Measurements from ENCODE around the gene JPH4.

JPH4 gene

DNA sequence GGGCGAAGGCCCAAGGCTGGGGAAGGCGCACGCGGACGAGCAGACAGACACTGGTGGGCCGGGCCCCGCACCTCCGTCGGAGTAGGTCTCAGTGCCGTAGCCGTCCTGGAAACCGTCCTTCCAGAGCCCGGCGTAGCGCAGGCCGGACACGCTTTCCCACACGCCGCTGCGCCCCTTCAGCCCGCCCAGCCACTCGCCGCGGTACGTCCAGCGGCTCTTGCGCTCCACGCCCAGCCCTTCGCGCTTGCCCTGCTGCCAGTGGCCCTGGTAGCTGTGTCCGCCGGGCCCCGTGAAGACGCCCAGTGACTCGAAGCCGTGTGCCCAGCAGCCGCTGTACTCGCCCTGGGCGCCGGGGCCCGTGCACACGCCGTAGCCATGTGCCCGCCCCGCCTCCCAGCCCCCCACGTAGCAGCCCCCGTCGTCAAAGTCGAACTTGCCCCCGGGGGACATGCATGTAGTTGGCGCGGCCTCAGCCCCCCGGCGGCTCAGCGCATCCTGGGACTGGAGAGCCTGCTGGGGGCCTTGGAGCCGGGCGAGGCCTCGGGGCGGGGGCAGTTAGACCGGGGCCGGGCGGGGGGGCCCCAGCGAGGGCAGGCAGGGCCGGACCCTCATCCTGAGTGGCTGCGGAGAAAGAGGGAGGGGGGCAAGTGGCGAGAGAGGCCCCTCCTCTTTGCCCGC, 1.4 kb downstream of the JPH4 start:
- H3K27me3 ChIP-seq (ENCODE audit: insufficient read depth, low read length), result no peaks in the 10 kb centered on the region; the same call in 1 of the 2 replicates
- no peak overlapping the region for H2AFZ ChIP-seq (ENCODE audit: low read length)
- no peaks in the 10 kb centered on the region for H3K4me1 ChIP-seq (ENCODE audit: insufficient read depth, low read length, severe bottlenecking)
- no peak overlapping the region for H3K9ac ChIP-seq (ENCODE audit: low read length)
- H3K36me3 ChIP-seq (ENCODE audit: insufficient read depth, low read length), result no peaks in the 10 kb centered on the region
- H4K20me1 ChIP-seq (ENCODE audit: insufficient read depth, low read length), result no peaks in the 10 kb centered on the region
- no peaks in the 10 kb centered on the region for H3F3A ChIP-seq (ENCODE audit: insufficient read depth, low read length)
- no peak overlapping the region for H3K4me2 ChIP-seq (ENCODE audit: low read length)
- no peaks in the 10 kb centered on the region for H3K79me2 ChIP-seq (ENCODE audit: insufficient read depth, low read length)
- H3K9me3 ChIP-seq (ENCODE audit: low read length), result no peaks in the 10 kb centered on the region
- no peaks in the 10 kb centered on the region for H3K9me2 ChIP-seq (ENCODE audit: low read depth, low read length)
- TF ChIP-seq, protein P1, sequence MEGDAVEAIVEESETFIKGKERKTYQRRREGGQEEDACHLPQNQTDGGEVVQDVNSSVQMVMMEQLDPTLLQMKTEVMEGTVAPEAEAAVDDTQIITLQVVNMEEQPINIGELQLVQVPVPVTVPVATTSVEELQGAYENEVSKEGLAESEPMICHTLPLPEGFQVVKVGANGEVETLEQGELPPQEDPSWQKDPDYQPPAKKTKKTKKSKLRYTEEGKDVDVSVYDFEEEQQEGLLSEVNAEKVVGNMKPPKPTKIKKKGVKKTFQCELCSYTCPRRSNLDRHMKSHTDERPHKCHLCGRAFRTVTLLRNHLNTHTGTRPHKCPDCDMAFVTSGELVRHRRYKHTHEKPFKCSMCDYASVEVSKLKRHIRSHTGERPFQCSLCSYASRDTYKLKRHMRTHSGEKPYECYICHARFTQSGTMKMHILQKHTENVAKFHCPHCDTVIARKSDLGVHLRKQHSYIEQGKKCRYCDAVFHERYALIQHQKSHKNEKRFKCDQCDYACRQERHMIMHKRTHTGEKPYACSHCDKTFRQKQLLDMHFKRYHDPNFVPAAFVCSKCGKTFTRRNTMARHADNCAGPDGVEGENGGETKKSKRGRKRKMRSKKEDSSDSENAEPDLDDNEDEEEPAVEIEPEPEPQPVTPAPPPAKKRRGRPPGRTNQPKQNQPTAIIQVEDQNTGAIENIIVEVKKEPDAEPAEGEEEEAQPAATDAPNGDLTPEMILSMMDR (IDR thresholded peaks at IDR 0.05; ENCODE audit: low read length), result no peak
- no peak for TF ChIP-seq EZH2 (IDR thresholded peaks at IDR 0.05; ENCODE audit: borderline replicate concordance, low read length)
- no peak overlapping the region for H3K4me3 ChIP-seq (ENCODE audit: low read depth, low read length, poor library complexity, severe bottlenecking)
- no peak overlapping the region for H3K27ac ChIP-seq (ENCODE audit: low read depth, low read length, poor library complexity, severe bottlenecking)

DNA sequence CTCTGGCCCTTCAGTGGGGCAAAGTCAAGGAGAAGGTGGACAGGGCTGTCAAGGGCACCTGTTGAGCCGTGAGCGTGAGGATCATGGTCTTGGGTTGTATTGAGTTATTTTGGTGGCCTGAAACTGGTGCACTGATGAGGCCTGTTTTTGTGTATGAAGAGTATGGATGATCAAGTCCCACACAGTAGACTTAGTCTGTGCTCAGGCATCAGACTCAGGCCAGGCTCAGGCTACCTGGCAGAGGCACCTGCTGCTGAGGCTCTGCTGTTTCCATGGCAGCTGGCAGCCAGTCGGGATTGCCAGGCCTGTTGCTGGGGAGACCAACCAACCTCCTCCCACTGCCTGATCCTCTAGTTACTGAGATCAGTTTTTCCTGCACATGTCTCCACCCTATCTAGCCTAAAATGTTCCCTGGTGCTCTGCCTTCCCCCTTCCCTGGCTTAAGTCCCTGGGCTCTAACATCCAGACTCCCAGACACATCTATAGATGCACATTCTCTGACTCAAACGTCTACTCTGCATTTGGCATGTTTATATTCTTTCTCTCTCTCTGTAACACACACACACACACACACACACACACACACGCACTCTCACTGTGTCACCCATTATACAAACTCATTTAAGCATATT, 5.1 kb downstream of the JPH4 start:
- no peak overlapping the region for H3K27ac ChIP-seq (ENCODE audit: low read depth, low read length, poor library complexity, severe bottlenecking)
- no peaks in the 10 kb centered on the region for H3F3A ChIP-seq (ENCODE audit: insufficient read depth, low read length)
- TF ChIP-seq, protein P1 (IDR thresholded peaks at IDR 0.05; ENCODE audit: low read length), result no peak
- no peak for TF ChIP-seq EZH2 (IDR thresholded peaks at IDR 0.05; ENCODE audit: borderline replicate concordance, low read length)
- H3K36me3 ChIP-seq (ENCODE audit: insufficient read depth, low read length), result no peaks in the 10 kb centered on the region
- H3K9ac ChIP-seq (ENCODE audit: low read length), result no peak overlapping the region
- H2AFZ ChIP-seq (ENCODE audit: low read length), result no peak overlapping the region
- H3K79me2 ChIP-seq (ENCODE audit: insufficient read depth, low read length), result no peaks in the 10 kb centered on the region
- no peak overlapping the region for H3K4me2 ChIP-seq (ENCODE audit: low read length)
- no peaks in the 10 kb centered on the region for H4K20me1 ChIP-seq (ENCODE audit: insufficient read depth, low read length)
- H3K4me3 ChIP-seq (ENCODE audit: low read depth, low read length, poor library complexity, severe bottlenecking), result no peak overlapping the region
- no peaks in the 10 kb centered on the region; the same call in 1 of the 2 replicates for H3K27me3 ChIP-seq (ENCODE audit: insufficient read depth, low read length)
- no peaks in the 10 kb centered on the region for H3K9me2 ChIP-seq (ENCODE audit: low read depth, low read length)
- H3K9me3 ChIP-seq (ENCODE audit: low read length), result no peaks in the 10 kb centered on the region
- peaks cover under 1% of the 10 kb centered on the region for H3K4me1 ChIP-seq (ENCODE audit: insufficient read depth, low read length, severe bottlenecking)

GRCh38 chr14:23572836-23573235, 5.8 kb downstream of the JPH4 start:
- H3K4me1 ChIP-seq (ENCODE audit: insufficient read depth, low read length, severe bottlenecking), result peaks cover 7% of the 10 kb centered on the region
- H3K36me3 ChIP-seq (ENCODE audit: insufficient read depth, low read length), result no peaks in the 10 kb centered on the region
- no peaks in the 10 kb centered on the region for H3K9me2 ChIP-seq (ENCODE audit: low read depth, low read length)
- H3F3A ChIP-seq (ENCODE audit: insufficient read depth, low read length), result no peaks in the 10 kb centered on the region
- H3K4me3 ChIP-seq (ENCODE audit: low read depth, low read length, poor library complexity, severe bottlenecking), result no peak overlapping the region
- no peaks in the 10 kb centered on the region for H4K20me1 ChIP-seq (ENCODE audit: insufficient read depth, low read length)
- no peaks in the 10 kb centered on the region for H3K9me3 ChIP-seq (ENCODE audit: low read length)
- no peak overlapping the region for H3K27ac ChIP-seq (ENCODE audit: low read depth, low read length, poor library complexity, severe bottlenecking)
- no peak overlapping the region for H2AFZ ChIP-seq (ENCODE audit: low read length)
- TF ChIP-seq, protein P1 (IDR thresholded peaks at IDR 0.05; ENCODE audit: low read length), result no peak
- TF ChIP-seq EZH2 (IDR thresholded peaks at IDR 0.05; ENCODE audit: borderline replicate concordance, low read length), result no peak
- no peaks in the 10 kb centered on the region; the same call in 1 of the 2 replicates for H3K27me3 ChIP-seq (ENCODE audit: insufficient read depth, low read length)
- no peak overlapping the region for H3K9ac ChIP-seq (ENCODE audit: low read length)
- H3K79me2 ChIP-seq (ENCODE audit: insufficient read depth, low read length), result no peaks in the 10 kb centered on the region
- H3K4me2 ChIP-seq (ENCODE audit: low read length), result no peak overlapping the region
